Muscle of leg (tissue), 11 donors: Measurements from ENCODE around the gene DNAJC17. TPM values are rescaled to one million over a fixed set of nuclear protein-coding genes. Genes with fewer than 3 reads are reported as not detected.

ENCODE experiments used
- DNase-seq: peaks from one replicate; pipeline ENCODE4 v3.0.0; 2013
- H3K27ac ChIP-seq: one replicate; pipeline ENCODE4 v1.5.1; 2013; ENCODE audit warnings: mild to moderate bottlenecking, low read length, control low read depth
- H3K27me3 ChIP-seq: one replicate; pipeline ENCODE4 v1.6.1; 2013; ENCODE audit warnings: low read length; ENCODE audit not compliant: control insufficient read depth, insufficient read depth
- H3K36me3 ChIP-seq: one replicate; pipeline ENCODE4 v1.6.1; 2013; ENCODE audit warnings: low read length; ENCODE audit not compliant: control insufficient read depth, insufficient read depth
- H3K4me1 ChIP-seq: one replicate; pipeline ENCODE4 v1.6.1; 2013; ENCODE audit warnings: low read length; ENCODE audit not compliant: control insufficient read depth, insufficient read depth
- H3K4me3 ChIP-seq: one replicate; pipeline ENCODE4 v1.5.1; 2013; ENCODE audit warnings: low read length, control low read depth
- H3K9me3 ChIP-seq: replicated peaks from 2 replicates; pipeline ENCODE4 v1.6.1; 2013; ENCODE audit warnings: low read depth, low read length; ENCODE audit not compliant: control insufficient read depth
- WGBS: methylation state at CpG from one replicate; pipeline ENCODE4 v1.1.5; 2013; ENCODE audit warnings: missing lambda C conversion rate; ENCODE audit not compliant: insufficient coverage; 5-methylcytosine and 5-hydroxymethylcytosine counted together
- polyA plus RNA-seq, 8 donors: library from polyadenylated mRNA; unstranded; fragments of 120-200 nt; gene quantifications; one replicate each; pipeline versions ENCODE4 v1.2.1 to v1.2.3, GENCODE V29; 2013; ENCODE audit warnings: inconsistent platforms in 1 of 8, low replicate concordance in 1 of 8; ENCODE audit not compliant: insufficient read length in 8 of 8, insufficient read depth in 1 of 8
- total RNA-seq: library from RNA; stranded (reverse); fragments of 120-200 nt; gene quantifications from one replicate; pipeline ENCODE4 v1.2.4, GENCODE V29; 2013

Gene DNAJC17
- total and polyA plus RNA-seq, 9 donors, result 23.9 to 37.9 (median 30.4) TPM

DNA sequence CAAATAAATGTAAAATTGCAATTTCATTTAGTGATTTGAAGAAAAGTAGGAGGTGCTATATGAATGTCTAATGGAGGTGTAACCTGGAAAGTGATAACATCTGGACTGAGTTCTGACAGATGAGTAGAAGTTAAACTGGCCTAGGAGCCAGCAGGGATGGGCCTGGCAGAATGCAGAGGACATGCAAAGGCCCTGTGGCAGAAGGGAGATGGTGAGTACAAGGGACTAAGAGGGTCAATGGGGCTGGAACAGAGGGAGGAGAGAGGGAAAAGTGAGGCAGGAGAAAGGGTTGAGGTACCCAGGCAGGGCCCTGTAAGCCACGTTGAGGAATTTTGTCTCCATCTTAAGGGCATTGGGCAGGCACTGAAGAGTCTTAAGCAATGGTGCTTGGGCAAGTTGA lies 24.6 kb upstream of the DNAJC17 start:
- Histone ChIP-seq H3K4me1 (no peaks in the 10 kb centered on the region), H3K27ac (no peak overlapping the region), H3K27me3 (peaks cover 4% of the 10 kb centered on the region), H3K36me3 (no peaks in the 10 kb centered on the region), H3K4me3 (no peak overlapping the region), H3K9me3 (no peaks in the 10 kb centered on the region)
- WGBS, result 33% methylated on average over 1 of the region's 1 CpG
- no peak for DNase-seq

DNA sequence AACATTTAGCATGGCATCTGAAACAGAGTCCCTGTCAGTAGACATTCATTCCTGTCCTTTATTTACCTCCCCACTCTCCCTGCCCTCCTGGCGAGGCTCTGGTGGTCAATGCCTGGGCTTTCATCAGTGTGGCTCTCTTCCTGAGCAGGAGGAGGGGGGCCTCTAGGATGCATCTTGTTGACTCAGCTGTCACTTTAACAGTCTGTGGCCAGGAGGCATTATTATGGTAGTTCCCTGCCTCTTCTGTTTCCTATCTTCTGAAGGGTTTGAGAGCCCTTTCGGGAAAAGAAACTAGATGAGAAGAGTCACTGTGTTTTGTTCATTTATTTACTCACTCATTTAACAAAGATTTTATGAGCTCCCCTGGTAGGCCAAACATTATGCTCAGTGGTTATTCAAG lies 23.6 kb upstream of the DNAJC17 start:
- H3K27me3 ChIP-seq, result peaks cover 4% of the 10 kb centered on the region
- DNase-seq, result no peak
- no peaks in the 10 kb centered on the region for H3K9me3 ChIP-seq
- H3K27ac ChIP-seq, result no peak overlapping the region
- H3K4me1 ChIP-seq, result no peaks in the 10 kb centered on the region
- H3K4me3 ChIP-seq, result no peak overlapping the region
- H3K36me3 ChIP-seq, result no peaks in the 10 kb centered on the region
- WGBS, result no CpG with 5 or more reads among the region's 2 CpGs

DNA sequence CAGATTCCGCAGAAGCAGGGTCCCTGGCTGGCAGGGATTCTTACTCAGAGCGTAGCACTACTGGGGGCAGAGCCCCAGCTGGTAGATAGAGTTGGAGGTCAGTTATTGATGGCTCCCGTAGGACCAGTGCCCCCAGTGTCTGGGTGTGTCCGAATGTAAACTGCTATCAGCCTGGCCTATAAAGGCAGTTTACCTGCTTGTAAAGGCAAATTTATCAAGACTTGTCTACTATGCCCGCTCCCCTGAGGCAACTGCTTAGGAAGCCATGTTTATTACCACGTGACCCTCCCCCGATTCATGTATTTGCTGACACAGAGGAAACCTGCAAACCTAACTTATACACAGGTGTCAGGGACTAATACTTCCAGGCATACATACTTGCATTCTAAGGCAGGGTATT lies 21.8 kb upstream of the DNAJC17 start:
- Histone ChIP-seq H3K4me3 (no peak overlapping the region), H3K27me3 (peaks cover 4% of the 10 kb centered on the region), H3K9me3 (no peaks in the 10 kb centered on the region), H3K36me3 (no peaks in the 10 kb centered on the region), H3K27ac (no peak overlapping the region), H3K4me1 (no peaks in the 10 kb centered on the region)
- no peak for DNase-seq
- WGBS, result 80% methylated on average over 5 of the region's 7 CpGs

DNA sequence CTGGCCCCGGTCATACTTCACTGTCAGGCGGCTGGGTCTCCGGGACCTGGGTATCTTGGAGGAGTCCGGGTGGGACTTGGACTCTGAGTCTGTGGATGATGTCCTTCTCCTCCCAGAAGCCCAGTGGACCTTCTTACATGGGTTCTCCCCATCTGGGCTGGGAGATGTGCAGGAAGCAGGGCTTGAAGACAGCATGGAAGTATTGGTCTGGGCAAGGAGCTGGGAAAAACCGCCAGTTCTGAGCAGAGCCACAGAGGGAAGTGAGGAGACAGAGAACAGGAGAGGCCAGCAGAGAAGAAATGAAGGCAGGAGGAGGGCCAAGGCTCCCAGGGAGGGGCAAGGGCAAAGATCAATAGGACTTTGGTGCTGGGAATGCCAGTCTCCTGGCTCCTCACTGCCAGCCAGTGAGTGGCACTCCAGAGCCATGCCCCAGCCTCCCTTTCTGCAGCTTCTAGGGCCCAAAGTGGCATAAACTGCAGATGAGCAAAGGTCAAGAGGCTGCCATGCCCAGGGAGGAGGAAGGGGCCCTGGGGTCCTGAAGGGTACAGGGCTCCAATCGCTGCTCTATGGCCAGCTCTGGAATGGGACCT lies 21.3 kb upstream of the DNAJC17 start, which contains the start of gene PPP1R14D:
PPP1R14D (minus strand) TSS at position 262 of the 590 bp plus-strand sequence; CDS start at position 195, 67 bp downstream.
- Histone ChIP-seq H3K36me3 (no peaks in the 10 kb centered on the region), H3K9me3 (no peaks in the 10 kb centered on the region), H3K4me3 (no peak within 1 kb of the TSS), H3K27me3 (peaks cover 4% of the 10 kb centered on the region), H3K4me1 (no peaks in the 10 kb centered on the region), H3K27ac (no peak within 1 kb of the TSS)
- 87% methylated on average over 2 of the region's 6 CpGs for WGBS
- DNase-seq, result no peak

DNA sequence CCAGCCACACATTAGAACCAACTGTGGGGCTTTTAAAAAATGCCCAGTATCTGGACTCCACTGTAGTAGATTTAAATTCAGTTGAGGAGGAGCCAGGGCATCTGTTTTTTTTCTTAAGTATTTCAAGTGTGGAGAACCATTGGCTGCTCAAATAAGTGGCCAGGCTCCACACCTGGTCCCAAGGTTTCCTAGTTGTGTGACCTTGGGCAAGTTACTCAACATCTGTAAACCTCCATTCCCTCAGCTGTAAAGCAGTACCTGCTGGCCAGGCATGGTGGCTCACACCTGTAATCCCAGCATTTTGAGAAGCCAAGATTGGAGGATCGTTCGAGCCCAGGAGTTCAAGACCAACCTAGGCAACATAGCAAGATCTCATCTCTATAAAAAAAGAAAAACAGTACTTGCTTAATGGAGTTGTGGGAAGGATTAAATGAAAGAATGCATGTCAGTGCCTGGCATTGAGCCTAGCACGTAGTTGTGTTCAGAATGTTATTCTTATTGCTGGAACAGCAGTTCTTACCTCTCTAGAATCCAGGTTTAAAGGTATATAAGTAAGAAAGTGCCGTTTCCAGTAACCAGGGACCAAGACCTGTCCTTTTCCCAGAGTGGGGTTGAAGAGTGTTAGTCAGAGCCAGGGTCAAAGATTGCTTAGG lies 19.3 kb upstream of the DNAJC17 start:
- H3K27me3 ChIP-seq, result peaks cover 4% of the 10 kb centered on the region
- H3K27ac ChIP-seq, result no peak overlapping the region
- DNase-seq, result no peak
- H3K4me3 ChIP-seq, result no peak overlapping the region
- H3K9me3 ChIP-seq, result no peaks in the 10 kb centered on the region
- no peaks in the 10 kb centered on the region for H3K4me1 ChIP-seq
- WGBS, result no CpG with 5 or more reads among the region's 4 CpGs
- H3K36me3 ChIP-seq, result no peaks in the 10 kb centered on the region

DNA sequence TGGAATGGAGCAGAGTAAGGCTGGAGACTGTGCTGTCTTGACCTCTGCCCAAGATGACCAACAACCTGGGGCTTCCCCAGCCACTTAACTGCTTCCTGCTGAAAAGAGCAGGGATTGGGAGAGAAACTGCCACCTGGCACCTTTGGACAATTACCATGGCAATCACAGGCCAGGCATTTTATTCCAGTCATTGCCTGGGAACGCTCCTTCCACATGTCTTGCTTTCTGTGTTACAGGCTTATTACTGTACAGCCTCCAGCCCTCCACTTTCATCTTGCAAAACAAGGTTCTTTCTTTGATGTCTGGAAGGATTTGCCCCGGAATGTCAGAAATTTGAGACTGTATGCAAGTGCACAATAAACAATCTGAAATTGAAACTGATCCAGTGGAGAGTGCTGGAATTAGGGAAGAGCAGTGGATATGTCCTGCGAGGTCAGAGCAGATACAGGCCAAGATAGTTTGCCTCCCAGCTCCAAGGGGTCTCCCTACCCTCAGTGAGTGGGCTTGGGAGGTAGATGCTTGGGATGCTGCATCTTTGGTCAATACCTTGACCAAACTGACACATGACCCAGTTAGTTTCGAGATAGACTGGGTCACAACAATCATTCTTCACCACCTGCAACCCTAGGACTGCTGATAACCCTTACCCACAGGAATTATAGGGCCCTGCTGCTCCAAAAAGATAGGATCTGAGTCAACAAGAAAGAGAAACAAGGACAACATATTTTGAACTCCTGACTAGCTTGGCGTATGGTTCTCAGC lies 18.6 kb upstream of the DNAJC17 start:
- Histone ChIP-seq H3K36me3 (no peaks in the 10 kb centered on the region), H3K4me3 (no peak overlapping the region), H3K9me3 (no peaks in the 10 kb centered on the region), H3K27ac (no peak overlapping the region), H3K4me1 (no peaks in the 10 kb centered on the region), H3K27me3 (peaks cover 4% of the 10 kb centered on the region)
- DNase-seq, result no peak
- WGBS, result 60% methylated on average over 1 of the region's 5 CpGs

DNA sequence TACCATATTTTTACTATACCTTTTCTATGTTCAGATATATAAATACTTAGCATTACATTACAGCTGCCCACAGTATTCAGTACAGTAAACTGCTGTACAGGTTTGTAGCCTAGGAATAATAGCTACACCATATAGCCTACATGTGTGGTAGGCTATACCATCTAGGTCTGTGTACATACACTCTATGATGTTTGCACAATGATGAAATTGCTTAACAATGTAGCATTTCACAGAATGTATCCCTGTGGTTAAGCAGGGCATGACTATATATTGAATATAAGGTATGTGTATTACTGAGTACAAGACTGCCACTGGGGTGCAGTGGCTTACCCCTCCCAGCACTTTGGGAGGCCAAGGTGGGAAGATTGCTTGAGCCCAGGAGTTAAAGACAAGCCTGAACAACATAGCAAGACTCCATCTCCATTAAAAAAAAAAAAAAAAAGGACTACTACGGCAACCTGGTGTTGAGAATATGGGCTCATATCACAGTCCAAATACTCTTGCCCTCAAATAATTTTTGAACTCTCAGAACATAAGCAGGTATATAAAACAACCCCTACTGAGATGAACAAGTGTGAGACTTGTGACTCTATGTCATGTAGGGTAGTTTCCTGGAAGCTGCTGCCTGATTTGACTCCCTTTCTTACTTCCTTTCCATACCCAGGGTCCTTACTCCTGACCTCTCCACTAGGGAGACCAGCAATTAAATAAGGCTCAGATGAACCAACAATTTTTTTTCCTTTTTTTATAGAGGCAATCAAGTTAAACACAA lies 16.5 kb upstream of the DNAJC17 start:
- Histone ChIP-seq H3K27me3 (peaks cover 1% of the 10 kb centered on the region), H3K4me1 (no peaks in the 10 kb centered on the region), H3K36me3 (no peaks in the 10 kb centered on the region), H3K27ac (no peak overlapping the region), H3K9me3 (no peaks in the 10 kb centered on the region), H3K4me3 (no peak overlapping the region)
- no CpG with 5 or more reads among the region's 1 CpG for WGBS
- DNase-seq, result no peak

DNA sequence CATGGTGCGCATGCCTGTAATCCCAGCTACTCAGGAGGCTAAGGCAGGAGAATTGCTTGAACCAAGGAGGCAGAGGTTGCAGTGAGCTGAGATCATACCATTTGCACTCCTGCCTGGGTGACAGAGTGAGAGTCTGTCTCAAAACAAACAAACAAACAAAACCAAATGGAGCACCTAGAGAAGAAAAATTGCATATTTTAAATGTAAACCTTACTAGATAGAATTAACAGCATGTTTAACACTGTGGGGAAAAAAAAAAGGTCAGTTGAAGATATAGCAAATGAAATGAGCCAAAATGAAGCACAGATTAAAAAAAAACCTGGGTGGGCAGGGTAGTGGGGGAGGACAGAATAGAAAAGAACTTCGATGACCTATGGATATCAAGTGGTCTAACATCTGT lies 13.9 kb upstream of the DNAJC17 start:
- WGBS, result 92% methylated on average over 1 of the region's 2 CpGs
- H3K27ac ChIP-seq, result no peak overlapping the region
- DNase-seq, result no peak

DNA sequence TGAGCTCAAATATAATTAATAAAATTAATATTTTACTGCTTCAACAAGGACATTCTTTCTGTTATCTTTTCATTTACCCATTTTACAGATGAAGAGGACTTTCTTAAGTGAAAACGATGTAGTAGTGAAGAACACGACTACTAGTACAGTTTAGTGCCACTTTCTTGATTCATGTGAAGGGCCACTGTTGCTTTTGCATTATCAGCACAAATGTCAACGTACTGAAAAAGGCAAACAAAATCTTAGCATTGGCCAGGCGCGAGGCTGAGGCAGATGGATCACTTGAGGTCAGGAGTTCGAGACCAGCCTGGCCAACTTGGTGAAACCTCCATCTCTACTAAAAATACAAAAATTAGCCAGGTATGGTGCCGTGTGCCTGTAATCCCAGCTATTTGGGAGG lies 11.8 kb upstream of the DNAJC17 start:
- no peak for DNase-seq
- H3K4me1 ChIP-seq, result peaks cover 6% of the 10 kb centered on the region
- H3K27ac ChIP-seq, result no peak overlapping the region
- no peak overlapping the region for H3K4me3 ChIP-seq
- H3K36me3 ChIP-seq, result peaks cover 11% of the 10 kb centered on the region
- no peaks in the 10 kb centered on the region for H3K9me3 ChIP-seq
- H3K27me3 ChIP-seq, result no peaks in the 10 kb centered on the region
- 75% methylated on average over 3 of the region's 7 CpGs for WGBS

More for the DNA sequence above, 13.9 kb upstream of the DNAJC17 start:
- Histone ChIP-seq H3K4me1 (no peaks in the 10 kb centered on the region), H3K36me3 (no peaks in the 10 kb centered on the region), H3K27me3 (no peaks in the 10 kb centered on the region), H3K9me3 (no peaks in the 10 kb centered on the region), H3K4me3 (no peak overlapping the region)
